Activated T-cell treated with anti-CD3 and anti-CD28 coated beads, Interleukin-2, amount 50 U/mL, for 24 hours (primary cell): ENCODE results near the gene NTRK2.
"Not testable (repeated sequence)": the region's sequence is repeated elsewhere in the genome, so short reads cannot be mapped to it uniquely, and the experiment has no call there.

Experiments
- DNase-seq: peaks from one replicate; pipeline ENCODE4 v3.0.0-alpha.2; 2020
- H3K27ac Mint-ChIP-seq: 2 replicates; pipeline ENCODE4 v1.8.0; 2020; ENCODE audit warnings: mild to moderate bottlenecking, mixed read lengths
- H3K27me3 Mint-ChIP-seq: 2 replicates; pipeline ENCODE4 v1.8.0; 2020; ENCODE audit warnings: mixed read lengths
- H3K36me3 Mint-ChIP-seq: 2 replicates; pipeline ENCODE4 v1.8.0; 2020; ENCODE audit warnings: low read depth, mixed read lengths
- H3K4me1 Mint-ChIP-seq: 2 replicates; pipeline ENCODE4 v1.8.0; 2020; ENCODE audit warnings: low read depth, mixed read lengths
- H3K4me3 Mint-ChIP-seq: 2 replicates; pipeline ENCODE4 v1.8.0; 2020; ENCODE audit warnings: mild to moderate bottlenecking, moderate library complexity, mixed read lengths
- H3K9me3 Mint-ChIP-seq: 2 replicates; pipeline ENCODE4 v1.8.0; 2020; ENCODE audit warnings: mixed read lengths

Gene NTRK2

DNA sequence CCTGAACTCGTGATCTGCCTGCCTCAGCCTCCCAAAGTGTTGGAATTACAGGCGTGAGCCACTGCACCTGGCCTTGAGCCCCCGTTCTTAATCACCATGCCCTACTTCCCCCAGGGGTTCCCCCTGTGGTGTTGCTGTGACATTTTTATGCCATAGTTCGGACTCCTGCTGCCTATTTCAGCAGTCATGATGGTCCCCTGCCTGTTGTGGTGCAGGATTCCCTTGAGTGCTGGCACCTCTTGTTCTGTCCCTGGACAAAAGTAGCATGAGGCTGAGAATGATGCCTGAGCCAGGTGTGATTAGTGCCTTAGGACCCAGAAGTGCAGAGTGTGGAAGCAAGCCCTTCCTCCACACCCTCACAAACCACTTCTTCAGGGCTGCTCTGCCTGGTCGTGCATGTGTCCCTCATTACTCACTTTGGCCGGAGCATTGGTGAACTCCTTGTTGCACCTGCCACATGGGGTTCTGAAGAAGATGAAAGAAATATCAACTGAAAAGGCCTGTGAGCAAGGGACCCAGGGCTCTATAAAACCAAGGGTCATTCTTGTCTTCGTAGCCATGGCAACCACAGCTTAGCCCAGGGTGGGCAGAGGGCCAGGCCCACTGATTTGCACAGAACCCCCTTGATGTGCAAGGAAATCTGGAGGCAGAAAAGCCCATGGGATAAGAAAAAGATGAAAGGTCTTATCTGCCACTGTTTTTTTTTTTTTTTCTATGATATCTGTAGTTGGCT is 228.0 kb downstream of the NTRK2 start:
- no peaks in the 10 kb centered on the region for H3K9me3 Mint-ChIP-seq
- H3K27me3 Mint-ChIP-seq, result peaks cover 7% of the 10 kb centered on the region
- H3K36me3 Mint-ChIP-seq, result no peaks in the 10 kb centered on the region
- no peak overlapping the region for H3K4me3 Mint-ChIP-seq
- no peaks in the 10 kb centered on the region for H3K4me1 Mint-ChIP-seq
- DNase-seq, result no peak
- H3K27ac Mint-ChIP-seq, result no peak overlapping the region

DNA sequence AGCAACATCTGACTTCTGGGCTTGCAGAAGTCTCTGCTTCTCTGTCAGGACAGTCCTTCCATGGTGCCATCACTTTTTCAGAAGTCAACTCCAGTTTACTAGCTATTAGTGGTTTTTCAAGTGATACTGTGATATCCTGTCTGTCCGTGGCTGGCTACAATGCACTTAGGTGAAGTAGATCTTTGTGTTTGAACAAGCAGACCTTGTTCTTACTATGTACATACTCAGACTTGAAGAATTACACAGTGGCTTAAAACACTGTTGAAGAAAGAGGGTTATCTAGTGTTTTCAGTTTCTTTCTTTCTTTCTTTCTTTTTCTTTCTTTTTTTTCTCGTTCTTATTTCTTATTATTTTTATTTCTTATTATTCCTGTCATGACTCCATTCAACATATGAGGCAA is 228.7 kb downstream of the NTRK2 start:
- H3K9me3 Mint-ChIP-seq, result no peaks in the 10 kb centered on the region
- H3K4me1 Mint-ChIP-seq, result no peaks in the 10 kb centered on the region
- peaks cover 7% of the 10 kb centered on the region for H3K27me3 Mint-ChIP-seq
- no peaks in the 10 kb centered on the region for H3K36me3 Mint-ChIP-seq
- no peak overlapping the region for H3K27ac Mint-ChIP-seq
- no peak for DNase-seq
- no peak overlapping the region for H3K4me3 Mint-ChIP-seq

DNA sequence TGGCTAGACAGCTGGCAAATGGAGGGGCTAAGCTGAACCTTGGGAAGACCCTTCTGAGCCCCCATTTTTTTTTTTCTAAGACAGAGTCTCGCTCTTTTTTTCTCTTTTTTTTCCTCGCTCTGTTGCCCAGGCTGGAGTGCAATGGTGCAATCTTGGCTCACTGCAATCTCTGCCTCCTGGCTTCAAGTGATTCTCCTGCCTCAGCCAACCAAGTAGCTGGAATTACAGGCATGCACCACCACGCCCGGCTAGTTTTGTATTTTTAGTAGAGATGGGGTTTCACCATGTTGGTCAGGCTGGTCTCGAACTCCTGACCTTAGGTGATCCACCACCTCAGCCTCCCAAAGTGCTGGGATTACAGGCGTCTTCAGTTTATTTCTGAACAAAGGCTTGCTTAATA is 229.1 kb downstream of the NTRK2 start:
- not testable (repeated sequence) for H3K4me3 Mint-ChIP-seq, H3K27ac Mint-ChIP-seq

DNA sequence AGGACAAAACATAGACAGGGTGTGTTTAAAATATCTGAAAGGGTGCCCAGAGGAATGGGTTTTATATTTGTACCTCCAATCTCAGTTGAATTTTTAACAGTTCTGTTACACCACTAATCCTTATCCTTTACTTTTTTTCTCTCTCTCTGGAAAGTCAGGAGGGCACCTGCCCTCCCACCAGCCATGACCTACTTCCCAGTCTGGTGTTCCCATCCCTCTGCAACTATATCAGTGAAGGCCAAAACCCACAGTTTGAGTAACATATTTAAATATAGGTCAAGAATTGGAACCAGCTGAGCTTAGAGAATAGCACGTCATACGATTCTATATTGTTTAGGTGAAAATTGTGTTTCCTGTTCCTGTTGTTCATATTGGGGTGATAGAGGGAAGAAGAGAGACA is 229.8 kb downstream of the NTRK2 start:
- peaks cover 7% of the 10 kb centered on the region for H3K27me3 Mint-ChIP-seq
- H3K4me3 Mint-ChIP-seq, result no peak overlapping the region
- no peaks in the 10 kb centered on the region for H3K9me3 Mint-ChIP-seq
- no peaks in the 10 kb centered on the region for H3K36me3 Mint-ChIP-seq
- no peaks in the 10 kb centered on the region for H3K4me1 Mint-ChIP-seq
- no peak for DNase-seq
- no peak overlapping the region for H3K27ac Mint-ChIP-seq

More for the DNA sequence above, 229.1 kb downstream of the NTRK2 start:
- not testable (repeated sequence) for DNase-seq, H3K27me3 Mint-ChIP-seq, H3K4me1 Mint-ChIP-seq, H3K36me3 Mint-ChIP-seq, H3K9me3 Mint-ChIP-seq

DNA sequence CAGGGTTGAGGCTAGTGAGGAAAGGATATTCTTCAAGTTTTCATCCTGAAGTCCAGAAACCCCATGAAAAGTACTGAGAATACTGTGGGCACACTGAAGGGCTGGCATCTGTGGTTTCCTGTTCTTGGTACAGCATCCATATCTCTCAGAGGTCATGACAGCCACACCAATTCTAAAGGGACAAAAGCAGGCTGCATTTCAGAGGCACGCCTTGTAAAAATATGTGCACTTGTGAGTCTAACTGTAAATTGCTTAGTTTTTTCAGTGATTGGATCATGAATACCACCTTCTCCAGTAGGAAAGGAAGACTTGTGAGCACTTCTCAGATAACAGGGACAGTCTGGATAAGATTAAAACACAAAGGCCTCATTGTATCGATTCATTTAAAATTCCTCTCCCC is 230.9 kb downstream of the NTRK2 start:
- H3K9me3 Mint-ChIP-seq, result no peaks in the 10 kb centered on the region
- DNase-seq, result no peak
- no peak overlapping the region for H3K4me3 Mint-ChIP-seq
- H3K27me3 Mint-ChIP-seq, result peaks cover 7% of the 10 kb centered on the region
- H3K36me3 Mint-ChIP-seq, result no peaks in the 10 kb centered on the region
- H3K27ac Mint-ChIP-seq, result no peak overlapping the region
- no peaks in the 10 kb centered on the region for H3K4me1 Mint-ChIP-seq

DNA sequence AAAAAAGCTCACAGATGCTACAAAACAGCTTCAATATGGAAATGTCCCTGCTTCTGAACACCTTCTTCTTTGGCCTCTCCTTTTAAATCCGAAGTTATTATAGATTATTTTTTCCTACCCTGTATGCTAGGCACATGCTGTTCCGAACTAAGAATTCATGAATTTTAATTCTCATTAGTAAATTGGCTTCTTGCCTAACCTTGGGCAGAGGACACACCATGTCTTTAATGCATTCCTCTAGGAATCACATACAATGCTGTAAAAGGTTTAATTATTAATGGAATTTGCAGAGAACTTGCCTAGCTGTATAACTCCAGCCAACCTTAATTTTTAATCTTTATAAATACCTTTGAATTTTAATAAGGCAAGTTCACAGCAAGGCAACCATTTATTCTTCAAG is 234.4 kb downstream of the NTRK2 start:
- H3K4me3 Mint-ChIP-seq, result no peak overlapping the region
- no peaks in the 10 kb centered on the region for H3K9me3 Mint-ChIP-seq
- H3K27me3 Mint-ChIP-seq, result peaks cover 7% of the 10 kb centered on the region
- no peaks in the 10 kb centered on the region for H3K36me3 Mint-ChIP-seq
- no peaks in the 10 kb centered on the region for H3K4me1 Mint-ChIP-seq
- DNase-seq, result no peak
- no peak overlapping the region for H3K27ac Mint-ChIP-seq

DNA sequence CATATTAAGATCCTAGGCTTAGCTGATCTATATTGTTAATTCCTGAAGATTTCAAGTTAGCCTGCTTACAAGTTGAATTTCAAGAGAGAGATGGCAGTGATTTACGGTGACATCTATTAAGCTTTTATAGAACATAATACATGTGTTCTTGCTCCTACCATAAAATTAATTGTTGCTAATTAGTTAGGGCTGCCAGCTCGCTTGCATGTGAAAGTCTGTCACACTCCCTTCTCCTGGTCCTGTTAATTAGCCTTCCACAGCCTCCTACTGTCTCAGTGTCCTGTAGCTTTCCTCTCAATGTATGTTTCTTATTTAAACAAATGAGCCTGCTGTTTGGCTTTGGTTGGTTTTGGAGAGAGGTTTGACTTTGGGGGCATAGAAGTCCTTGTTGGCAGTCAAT is 247.2 kb downstream of the NTRK2 start:
- Mint-ChIP-seq H3K27me3 (peaks cover 16% of the 10 kb centered on the region), H3K36me3 (no peaks in the 10 kb centered on the region), H3K27ac (no peak overlapping the region), H3K4me1 (no peaks in the 10 kb centered on the region), H3K4me3 (no peak overlapping the region), H3K9me3 (no peaks in the 10 kb centered on the region)
- DNase-seq, result no peak

DNA sequence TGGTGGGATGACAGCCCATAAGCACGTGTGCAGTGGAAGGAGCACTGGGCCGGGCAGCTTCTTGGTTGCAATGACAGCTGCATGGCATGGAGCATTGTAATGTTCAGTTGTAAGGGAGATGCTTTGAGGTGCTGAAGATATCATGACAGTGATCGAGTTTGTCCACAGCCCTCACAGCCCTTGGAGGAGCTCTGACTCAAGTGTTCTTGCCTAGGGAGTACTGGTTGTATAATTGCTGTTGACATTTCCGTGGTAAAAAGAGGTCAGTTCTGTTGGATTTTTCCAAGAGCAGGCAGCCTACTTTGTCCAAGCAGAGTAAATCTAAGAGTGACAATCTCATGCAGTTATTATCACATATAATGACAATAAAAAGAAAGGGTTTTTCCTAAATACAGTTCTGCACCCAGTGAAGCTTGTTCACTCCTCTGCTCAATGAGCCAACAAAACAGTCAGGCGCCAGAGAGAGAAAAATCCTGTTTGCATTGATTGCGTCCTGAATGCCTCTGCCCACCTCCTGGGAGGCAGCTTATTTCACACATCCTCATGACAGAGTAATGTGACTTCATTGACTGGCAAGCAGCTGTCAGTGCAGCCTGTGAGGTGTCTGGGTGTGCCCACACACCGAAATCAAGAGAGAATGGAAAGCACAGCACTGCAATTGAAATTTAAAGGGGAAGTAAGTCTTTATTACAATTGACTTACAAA is 248.0 kb downstream of the NTRK2 start:
- no peak overlapping the region for H3K27ac Mint-ChIP-seq
- no peaks in the 10 kb centered on the region for H3K4me1 Mint-ChIP-seq
- H3K4me3 Mint-ChIP-seq, result no peak overlapping the region
- H3K36me3 Mint-ChIP-seq, result no peaks in the 10 kb centered on the region
- DNase-seq, result no peak
- peaks cover 16% of the 10 kb centered on the region for H3K27me3 Mint-ChIP-seq
- H3K9me3 Mint-ChIP-seq, result no peaks in the 10 kb centered on the region

DNA sequence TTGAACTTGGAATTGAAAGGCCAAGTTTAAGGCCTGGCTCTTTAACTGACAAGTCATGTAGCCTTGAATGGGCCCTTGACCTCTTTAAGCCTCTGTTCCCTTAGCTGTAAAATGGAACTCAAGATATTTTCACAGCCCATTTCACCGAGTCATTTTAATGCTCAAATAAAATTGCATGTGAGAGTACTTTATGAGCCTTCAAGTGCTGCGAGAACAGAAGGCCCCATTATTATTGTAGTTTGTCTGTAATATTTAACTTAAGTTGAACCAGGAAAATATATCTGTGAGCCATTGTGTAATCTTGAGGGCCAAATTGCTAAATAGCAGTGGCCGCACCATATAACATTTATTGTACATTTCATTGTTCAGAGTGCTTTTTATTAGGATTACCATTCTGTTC is 249.9 kb downstream of the NTRK2 start:
- peaks cover 17% of the 10 kb centered on the region for H3K27me3 Mint-ChIP-seq
- H3K9me3 Mint-ChIP-seq, result no peaks in the 10 kb centered on the region
- H3K4me1 Mint-ChIP-seq, result no peaks in the 10 kb centered on the region
- no peak for DNase-seq
- H3K27ac Mint-ChIP-seq, result no peak overlapping the region
- H3K36me3 Mint-ChIP-seq, result no peaks in the 10 kb centered on the region
- no peak overlapping the region for H3K4me3 Mint-ChIP-seq

DNA sequence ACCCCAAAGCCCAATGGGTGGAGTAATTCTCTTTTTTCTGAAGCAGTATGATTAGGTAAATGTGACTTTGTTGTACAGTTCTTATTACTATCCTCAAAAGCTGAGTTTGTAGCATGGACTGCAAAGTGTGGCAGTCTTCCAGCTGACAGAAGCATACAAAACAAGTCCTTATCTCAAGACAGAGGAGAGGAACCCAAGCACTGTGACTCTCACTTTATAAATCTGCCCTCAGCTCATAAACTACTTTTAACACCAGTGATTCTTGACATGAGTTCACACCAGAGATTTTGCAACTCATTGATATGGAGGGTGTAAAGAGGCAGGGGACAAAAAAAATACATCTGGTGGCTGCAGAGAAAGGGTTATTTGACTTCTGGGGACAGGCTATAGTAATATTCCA is 251.6 kb downstream of the NTRK2 start:
- H3K9me3 Mint-ChIP-seq, result no peaks in the 10 kb centered on the region
- no peaks in the 10 kb centered on the region for H3K36me3 Mint-ChIP-seq
- no peak overlapping the region for H3K4me3 Mint-ChIP-seq
- H3K27me3 Mint-ChIP-seq, result peaks cover 12% of the 10 kb centered on the region
- H3K4me1 Mint-ChIP-seq, result no peaks in the 10 kb centered on the region
- DNase-seq, result no peak
- H3K27ac Mint-ChIP-seq, result no peak overlapping the region

DNA sequence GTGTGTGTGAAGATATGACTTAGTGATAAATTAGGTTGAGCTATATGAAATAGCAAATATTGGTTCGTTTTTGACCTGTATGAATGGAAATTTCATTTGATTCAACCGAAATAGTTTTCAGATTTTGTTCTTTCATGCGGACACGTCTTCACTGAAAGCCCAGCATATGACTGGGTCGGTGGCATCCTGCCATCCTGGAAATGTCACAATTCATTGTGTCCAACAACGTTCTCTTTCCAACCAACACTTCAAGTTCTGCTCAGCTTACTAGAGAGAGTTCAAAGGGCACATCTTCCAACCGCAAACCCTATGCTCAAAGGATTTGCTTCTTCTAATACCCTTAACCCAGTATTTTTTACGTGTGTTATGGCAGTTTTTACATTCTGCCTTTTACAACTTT is 252.5 kb downstream of the NTRK2 start:
- Mint-ChIP-seq H3K27me3 (peaks cover 10% of the 10 kb centered on the region), H3K27ac (no peak overlapping the region), H3K4me1 (no peaks in the 10 kb centered on the region), H3K4me3 (no peak overlapping the region), H3K9me3 (no peaks in the 10 kb centered on the region), H3K36me3 (no peaks in the 10 kb centered on the region)
- no peak for DNase-seq

DNA sequence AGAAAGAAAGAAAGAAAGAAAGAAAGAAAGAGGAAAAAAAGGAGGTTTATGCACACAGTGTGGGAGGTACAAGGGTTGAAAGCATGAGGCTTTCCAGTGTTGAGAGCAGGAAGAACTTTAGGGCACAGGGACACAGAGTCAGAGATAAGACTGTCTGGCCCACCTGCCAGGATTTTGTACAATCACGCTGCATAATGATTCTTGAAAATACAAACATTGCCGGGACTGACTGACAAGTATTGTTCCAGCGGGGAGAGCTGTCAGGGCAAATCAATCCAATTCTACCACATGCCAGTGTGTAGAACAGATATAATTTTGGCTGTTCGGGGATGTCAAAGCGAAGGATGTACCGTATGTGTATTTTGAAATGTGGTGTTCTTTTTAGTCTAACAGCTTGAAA is 254.7 kb downstream of the NTRK2 start:
- peaks cover 10% of the 10 kb centered on the region for H3K27me3 Mint-ChIP-seq
- H3K4me1 Mint-ChIP-seq, result no peaks in the 10 kb centered on the region
- DNase-seq, result no peak
- H3K4me3 Mint-ChIP-seq, result no peak overlapping the region
- no peak overlapping the region for H3K27ac Mint-ChIP-seq
- H3K9me3 Mint-ChIP-seq, result no peaks in the 10 kb centered on the region
- H3K36me3 Mint-ChIP-seq, result no peaks in the 10 kb centered on the region

DNA sequence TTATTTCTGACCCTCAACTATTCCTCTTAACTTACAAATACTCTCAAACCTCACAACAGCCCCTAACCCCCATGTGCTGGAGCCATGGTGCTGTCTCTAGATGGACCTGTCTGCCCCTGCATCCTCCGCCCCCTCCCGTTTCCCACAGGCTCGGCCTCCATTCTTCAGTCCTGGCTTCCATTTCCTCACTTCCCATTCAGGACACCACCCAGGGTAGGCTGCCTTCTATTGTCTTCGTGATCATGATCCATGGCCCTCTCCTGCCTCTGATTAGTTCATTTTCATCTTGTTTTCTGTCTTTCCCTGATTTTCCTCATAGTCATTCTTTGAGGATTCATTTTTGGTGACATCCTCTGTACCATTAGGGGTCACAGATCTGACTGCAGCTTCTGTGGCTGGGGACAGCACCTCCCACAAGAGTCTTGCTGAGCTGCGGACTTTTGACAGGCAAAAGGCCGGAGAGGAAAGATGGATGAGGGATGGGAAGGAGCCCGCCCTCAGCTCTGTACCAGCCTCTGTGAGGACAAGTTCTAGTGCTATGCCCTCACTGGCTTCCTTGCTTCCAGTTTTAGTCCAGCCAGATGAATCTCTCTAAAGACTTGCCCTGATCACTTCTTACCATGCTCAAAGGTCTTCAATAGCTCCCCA is 255.8 kb downstream of the NTRK2 start:
- Mint-ChIP-seq H3K27me3 (peaks cover 12% of the 10 kb centered on the region), H3K27ac (no peak overlapping the region), H3K4me1 (no peaks in the 10 kb centered on the region), H3K4me3 (no peak overlapping the region), H3K9me3 (no peaks in the 10 kb centered on the region), H3K36me3 (no peaks in the 10 kb centered on the region)
- no peak for DNase-seq

DNA sequence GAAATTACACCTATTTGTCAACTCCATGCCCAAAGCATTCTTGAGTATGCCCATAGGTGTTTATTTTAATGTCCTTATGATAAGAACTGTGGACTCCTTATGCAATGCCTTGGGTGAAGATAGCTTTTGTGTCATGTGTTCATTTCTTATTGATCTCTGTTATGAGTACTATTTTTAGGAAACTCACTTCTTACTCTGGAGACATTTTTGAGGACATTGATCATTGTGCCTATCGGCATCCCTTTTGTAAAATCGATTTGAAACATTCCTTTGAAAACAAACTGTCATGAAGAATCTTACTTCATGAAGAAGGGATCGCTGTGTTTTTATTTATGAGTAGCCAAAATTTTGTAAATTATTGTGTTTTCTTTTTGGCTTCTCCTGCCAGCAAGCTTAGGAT is 257.3 kb downstream of the NTRK2 start:
- no peak for DNase-seq
- no peaks in the 10 kb centered on the region for H3K9me3 Mint-ChIP-seq
- no peak overlapping the region for H3K27ac Mint-ChIP-seq
- no peaks in the 10 kb centered on the region for H3K4me1 Mint-ChIP-seq
- H3K27me3 Mint-ChIP-seq, result peaks cover 7% of the 10 kb centered on the region
- no peaks in the 10 kb centered on the region for H3K36me3 Mint-ChIP-seq
- no peak overlapping the region for H3K4me3 Mint-ChIP-seq

DNA sequence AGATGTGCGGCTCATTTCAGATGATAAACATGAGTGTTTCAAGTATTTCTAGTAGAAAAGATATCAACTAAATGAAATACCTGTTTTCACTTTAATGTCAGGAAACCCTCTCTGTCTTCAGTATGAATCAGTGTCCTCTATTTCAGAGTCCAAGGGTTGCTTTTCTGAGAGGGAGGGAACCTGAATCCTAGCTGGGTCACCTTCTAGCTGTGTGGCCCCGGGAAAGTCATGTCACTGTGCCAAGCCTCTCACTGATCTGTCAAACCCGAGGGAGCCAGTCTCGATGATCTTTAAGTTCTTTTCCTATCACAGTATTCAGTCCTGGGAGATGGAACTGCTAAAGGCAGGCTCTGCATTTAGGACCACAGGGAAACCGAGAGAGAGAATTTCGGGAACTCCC is 258.9 kb downstream of the NTRK2 start:
- no peaks in the 10 kb centered on the region for H3K36me3 Mint-ChIP-seq
- peaks cover 7% of the 10 kb centered on the region for H3K27me3 Mint-ChIP-seq
- no peaks in the 10 kb centered on the region for H3K9me3 Mint-ChIP-seq
- no peaks in the 10 kb centered on the region for H3K4me1 Mint-ChIP-seq
- DNase-seq, result no peak
- no peak overlapping the region for H3K4me3 Mint-ChIP-seq
- H3K27ac Mint-ChIP-seq, result no peak overlapping the region
